Glutamatergic neuron (in vitro differentiated cells): Measurements from ENCODE around the gene SOX15. TPM values are rescaled to one million over a fixed set of nuclear protein-coding genes. Genes with fewer than 3 reads are reported as not detected.
A peak's percentile ranks its signal among the peaks of the same experiment; 100 is the strongest.

ENCODE experiments used
- DNase-seq: peaks from one replicate; pipeline ENCODE4 v3.0.0; 2022
- H3K27ac Mint-ChIP-seq: one replicate; pipeline ENCODE4 v1.8.0; 2020; ENCODE audit warnings: mild to moderate bottlenecking, mixed read lengths, inconsistent platforms; ENCODE audit not compliant: unreplicated experiment
- H3K27me3 Mint-ChIP-seq: one replicate; pipeline ENCODE4 v1.8.0; 2020; ENCODE audit warnings: mild to moderate bottlenecking, moderate library complexity, mixed read lengths, inconsistent platforms; ENCODE audit not compliant: unreplicated experiment
- H3K36me3 Mint-ChIP-seq: one replicate; pipeline ENCODE4 v1.8.0; 2020; ENCODE audit warnings: mild to moderate bottlenecking, mixed read lengths, inconsistent platforms; ENCODE audit not compliant: unreplicated experiment
- H3K4me1 Mint-ChIP-seq: one replicate; pipeline ENCODE4 v1.8.0; 2020; ENCODE audit warnings: mild to moderate bottlenecking, low read depth, mixed read lengths, inconsistent platforms; ENCODE audit not compliant: unreplicated experiment
- H3K4me3 Mint-ChIP-seq: one replicate; pipeline ENCODE4 v1.8.0; 2020; ENCODE audit warnings: mild to moderate bottlenecking, mixed read lengths, inconsistent platforms; ENCODE audit not compliant: unreplicated experiment
- H3K9me3 Mint-ChIP-seq: one replicate; pipeline ENCODE4 v1.8.0; 2020; ENCODE audit warnings: mild to moderate bottlenecking, moderate library complexity, mixed read lengths, inconsistent platforms; ENCODE audit not compliant: unreplicated experiment
- CTCF ChIP-seq: fragments of 200-600 bp; sonication (generic); IDR thresholded peaks from one replicate; pipeline ENCODE4 v1.5.0; 2021; ENCODE audit not compliant: partially characterized antibody, unreplicated experiment
- total RNA-seq: library from RNA; stranded (reverse); fragmentation: NEBNext Ultra II Directional; extraction: Animal tissue kit (Norgen Biotek cat#: 25700); gene quantifications from one replicate; pipeline ENCODE4 v1.2.1, GENCODE V29; 2021; ENCODE audit not compliant: unreplicated experiment

Gene SOX15
- total RNA-seq, 1 donor from 2014 or later = 1.7 TPM

- H3K27ac Mint-ChIP-seq = no peak overlapping the region
Observed at GRCh38 chr17:7632492-7632894, 42.6 kb upstream of the SOX15 start.

GRCh38 chr17:7631398-7632380 is 41.8 kb upstream of the SOX15 start:
- H3K36me3 Mint-ChIP-seq = no peaks in the 10 kb centered on the region
- TF ChIP-seq CTCF = no peak
- H3K9me3 Mint-ChIP-seq = peaks cover 4% of the 10 kb centered on the region
- no peaks in the 10 kb centered on the region for H3K27me3 Mint-ChIP-seq
- H3K4me1 Mint-ChIP-seq = peaks cover 10% of the 10 kb centered on the region
- H3K4me3 Mint-ChIP-seq = no peak overlapping the region
- H3K27ac Mint-ChIP-seq = no peak overlapping the region
- DNase-seq = no peak

More at GRCh38 chr17:7632492-7632894, 42.6 kb upstream of the SOX15 start:
- peak; percentile 54 for TF ChIP-seq CTCF
- no peak for DNase-seq
- peaks cover 4% of the 10 kb centered on the region for H3K9me3 Mint-ChIP-seq
- peaks cover 8% of the 10 kb centered on the region for H3K4me1 Mint-ChIP-seq
- H3K4me3 Mint-ChIP-seq = no peak overlapping the region
- no peaks in the 10 kb centered on the region for H3K36me3 Mint-ChIP-seq
- no peaks in the 10 kb centered on the region for H3K27me3 Mint-ChIP-seq

- Mint-ChIP-seq H3K4me1 (peaks cover 12% of the 10 kb centered on the region), H3K36me3 (no peaks in the 10 kb centered on the region), H3K9me3 (peaks cover 4% of the 10 kb centered on the region), H3K27ac (no peak within 1 kb of the TSS), H3K4me3 (no peak within 1 kb of the TSS), H3K27me3 (no peaks in the 10 kb centered on the region)
- TF ChIP-seq CTCF = no peak
- DNase-seq = no peak
Observed at GRCh38 chr17:7629939-7630571, 40.2 kb upstream of the SOX15 start, which contains the start of gene SHBG. TSS of gene SHBG (plus strand) at chr17:7630135. CDS start at chr17:7630173, 38 bp downstream.

GRCh38 chr17:7627250-7628121 is 37.6 kb upstream of the SOX15 start, which contains the start of gene SAT2:
TSS of gene SAT2 (minus strand) at chr17:7627821. CDS start at chr17:7627635, 186 bp downstream.
- Mint-ChIP-seq H3K27ac (peak within 1 kb of the TSS; percentile 87), H3K4me3 (peak within 1 kb of the TSS; percentile 94), H3K27me3 (no peaks in the 10 kb centered on the region), H3K36me3 (no peaks in the 10 kb centered on the region), H3K4me1 (peaks cover 7% of the 10 kb centered on the region), H3K9me3 (peaks cover 4% of the 10 kb centered on the region)
- no peak for TF ChIP-seq CTCF
- DNase-seq = peak; percentile 95
